ENCODE results near the gene PLXNA3.
"Not testable (repeated sequence)": the region's sequence is repeated elsewhere in the genome, so short reads cannot be mapped to it uniquely, and the experiment has no call there.

PLXNA3 gene

GRCh38 chrX:154478728-154479622 is 20.9 kb downstream of the PLXNA3 start, which contains the start of gene LAGE3:
TSS of gene LAGE3 (minus strand) at chrX:154479281. CDS start at chrX:154478915, 366 bp downstream.
- peak; percentile 89 for DNase-seq (ENCODE audit: low spot score)

- DNase-seq (ENCODE audit: low spot score): no peak
These were observed 23.1 kb downstream of the PLXNA3 start for GRCh38 chrX:154481195-154481594.

- no peak for DNase-seq (ENCODE audit: low spot score)
These were observed 24.0 kb downstream of the PLXNA3 start for GRCh38 chrX:154481911-154482601.

- no peak for DNase-seq (ENCODE audit: low spot score)
These were observed 24.7 kb downstream of the PLXNA3 start for GRCh38 chrX:154482786-154483185.

GRCh38 chrX:154483325-154483724 is 25.2 kb downstream of the PLXNA3 start:
- DNase-seq (ENCODE audit: low spot score): no peak

GRCh38 chrX:154484255-154485149 is 26.4 kb downstream of the PLXNA3 start:
- DNase-seq (ENCODE audit: low spot score): no peak

- no peak for DNase-seq (ENCODE audit: low spot score)
These were observed 27.3 kb downstream of the PLXNA3 start for GRCh38 chrX:154485150-154486051.

- DNase-seq (ENCODE audit: low spot score): no peak
These were observed 27.9 kb downstream of the PLXNA3 start for GRCh38 chrX:154486052-154486395.

- DNase-seq (ENCODE audit: low spot score): peak; percentile 64
These were observed 28.5 kb downstream of the PLXNA3 start, which contains the start of gene UBL4A for GRCh38 chrX:154486396-154487207. TSS of gene UBL4A (minus strand) at chrX:154486615. CDS start at chrX:154486584, 31 bp downstream.

- no peak for DNase-seq (ENCODE audit: low spot score)
These were observed 29.6 kb downstream of the PLXNA3 start for GRCh38 chrX:154487518-154488290.

GRCh38 chrX:154488336-154489075 is 30.4 kb downstream of the PLXNA3 start:
- DNase-seq (ENCODE audit: low spot score): no peak

GRCh38 chrX:154489182-154489581 is 31.1 kb downstream of the PLXNA3 start:
- DNase-seq (ENCODE audit: low spot score): no peak

- DNase-seq (ENCODE audit: low spot score): no peak
These were observed 31.9 kb downstream of the PLXNA3 start for GRCh38 chrX:154490021-154490413.

- DNase-seq (ENCODE audit: low spot score): peak; percentile 92
These were observed 32.5 kb downstream of the PLXNA3 start, which contains the start of gene SLC10A3 for GRCh38 chrX:154490414-154491083. TSS of gene SLC10A3 (minus strand) at chrX:154490629. CDS start at chrX:154488940, 1,689 bp downstream.

GRCh38 chrX:154494715-154495114 is 36.6 kb downstream of the PLXNA3 start:
- no peak for DNase-seq (ENCODE audit: low spot score)

GRCh38 chrX:154495472-154495922 is 37.4 kb downstream of the PLXNA3 start:
- DNase-seq (ENCODE audit: low spot score): no peak

- DNase-seq (ENCODE audit: low spot score): not testable (repeated sequence)
These were observed 38.6 kb downstream of the PLXNA3 start for GRCh38 chrX:154496591-154497137.
